Suprapubic skin (tissue), 3 donors: ENCODE results near the gene TSR1.

Experiments
- CTCF ChIP-seq, 2 donors: fragments of 200-600 bp in 1 of 2; fragments of 450-650 bp in 1 of 2; sonication (generic) in 1 of 2; IDR thresholded peaks; one replicate each; pipeline ENCODE4 v1.5.1; 2016 to 2019; ENCODE audit warnings: antibody characterized with exemption in 2 of 2, mild to moderate bottlenecking in 1 of 2, moderate library complexity in 1 of 2
- POLR2AphosphoS5 ChIP-seq, 3 donors: sonication (generic); formaldehyde crosslinking; IDR thresholded peaks; one replicate each; pipeline ENCODE4 v1.6.1; 2017; ENCODE audit warnings: antibody characterized with exemption in 3 of 3

- TF ChIP-seq CTCF (IDR thresholded peaks at IDR 0.05) (no peak), POLR2AphosphoS5 (IDR thresholded peaks at IDR 0.05) (no peak)
These were observed 21.7 kb upstream of the TSR1 start for GRCh38 chr17:2357931-2358434.
